Stomach (tissue), 9 donors: Measurements from ENCODE around the gene DDX54. TPM values are rescaled to one million over a fixed set of nuclear protein-coding genes. Genes with fewer than 3 reads are reported as not detected.
A peak's percentile ranks its signal among the peaks of the same experiment; 100 is the strongest.
"Not testable (repeated sequence)": the region's sequence is repeated elsewhere in the genome, so short reads cannot be mapped to it uniquely, and the experiment has no call there.

ENCODE experiments used
- DNase-seq, 2 donors: peaks; one replicate each; pipeline versions ENCODE4 v3.0.0 to v3.0.0-alpha.2; 2013 to 2019
- H3K27ac ChIP-seq, 5 donors: fragments of 200-600 bp in 4 of 5; sonication (generic) in 4 of 5; one replicate each; pipeline ENCODE4 v1.5.1; 2013 to 2019; ENCODE audit warnings: mild to moderate bottlenecking in 1 of 5, moderate library complexity in 1 of 5
- H3K27me3 ChIP-seq, 3 donors: fragments of 200-600 bp; sonication (generic); one replicate each; pipeline ENCODE4 v1.5.1; 2017 to 2019; ENCODE audit warnings: mixed run types in 1 of 3
- H3K36me3 ChIP-seq, 4 donors: fragments of 200-600 bp; sonication (generic); 1 replicate in 3 of 4; 2 replicates in 1 of 4; pipeline ENCODE4 v1.5.1; 2016 to 2019
- H3K4me1 ChIP-seq, 4 donors: fragments of 200-600 bp; sonication (generic); one replicate each; pipeline ENCODE4 v1.5.1; 2016 to 2019
- H3K4me3 ChIP-seq, 4 donors: fragments of 200-600 bp; sonication (generic) in 3 of 4; one replicate each; pipeline ENCODE4 v1.5.1; 2016 to 2019; ENCODE audit warnings: mild to moderate bottlenecking in 1 of 4
- H3K9me3 ChIP-seq, 4 donors: fragments of 200-600 bp; sonication (generic); one replicate each; pipeline ENCODE4 v1.5.1; 2016 to 2019
- EP300 ChIP-seq: sonication (generic); formaldehyde crosslinking; IDR thresholded peaks from one replicate; pipeline ENCODE4 v1.6.1; 2017; ENCODE audit warnings: antibody characterized with exemption
- POLR2A ChIP-seq, 4 donors: fragments of 450-650 bp; IDR thresholded peaks; one replicate each; pipeline ENCODE4 v1.6.1; 2016; ENCODE audit warnings: antibody characterized with exemption in 4 of 4, control low read depth in 2 of 4, mild to moderate bottlenecking in 1 of 4, moderate library complexity in 1 of 4
- POLR2AphosphoS5 ChIP-seq, 3 donors: sonication (generic); formaldehyde crosslinking; IDR thresholded peaks; one replicate each; pipeline ENCODE4 v1.6.1; 2016; ENCODE audit warnings: antibody characterized with exemption in 3 of 3
- WGBS, 5 donors: extraction: QIAGEN DNeasy Blood & Tissue Kit in 3 of 5; methylation state at CpG; one replicate each; pipeline versions ENCODE4 v1.1.5 to v1.1.7; 2013 to 2018; 5-methylcytosine and 5-hydroxymethylcytosine counted together
- intact Hi-C: fragments of 100-400 bp; cut with DNase I; formaldehyde crosslinking; loops from one replicate; pipeline ENCODE4 v1.15.1; 2023; ENCODE audit warnings: low total_unique reads
- polyA plus RNA-seq, 3 donors: library from polyadenylated mRNA; stranded (reverse); fragments of 200-250 nt; gene quantifications; one replicate each; pipeline ENCODE4 v1.2.3, GENCODE V29; 2013
- total RNA-seq, 5 donors: library from RNA; depleted of rRNA; stranded (reverse); fragments of >200 nt; gene quantifications; one replicate each; pipeline versions ENCODE4 v1.1.0 to v1.2.3, GENCODE V29; 2014 to 2016
- TF ChIP-seq, protein P1 (sequence below), 7 experiments: fragments of 450-650 bp in 4 of 7; fragments of 200-600 bp in 3 of 7; sonication (generic) in 3 of 7; IDR thresholded peaks; one replicate each; pipeline ENCODE4 v1.5.1; 2016 to 2019; ENCODE audit warnings: antibody characterized with exemption in 7 of 7, control low read depth in 2 of 7, mild to moderate bottlenecking in 1 of 7
- donor health status: healthy with polysubstance abuse.
- donor health status: Bipolar disorder and iron deficiency.
- donor health status: healthy.

The DDX54 gene
- total and polyA plus RNA-seq, 8 donors: 14.6 to 167 (median 37.9) TPM

GRCh38 chr12:113214895-113215400 is 29.7 kb upstream of the DDX54 start:
- no peaks in the 10 kb centered on the region for H3K27me3 ChIP-seq
- peak in 1 of 2 donors; percentile 44 for DNase-seq
- TF ChIP-seq POLR2AphosphoS5 (IDR thresholded peaks at IDR 0.05) (peak; percentile 19 to 48 (median 47)), POLR2A (IDR thresholded peaks at IDR 0.05) (no peak), EP300 (no peak)
- TF ChIP-seq, protein P1, sequence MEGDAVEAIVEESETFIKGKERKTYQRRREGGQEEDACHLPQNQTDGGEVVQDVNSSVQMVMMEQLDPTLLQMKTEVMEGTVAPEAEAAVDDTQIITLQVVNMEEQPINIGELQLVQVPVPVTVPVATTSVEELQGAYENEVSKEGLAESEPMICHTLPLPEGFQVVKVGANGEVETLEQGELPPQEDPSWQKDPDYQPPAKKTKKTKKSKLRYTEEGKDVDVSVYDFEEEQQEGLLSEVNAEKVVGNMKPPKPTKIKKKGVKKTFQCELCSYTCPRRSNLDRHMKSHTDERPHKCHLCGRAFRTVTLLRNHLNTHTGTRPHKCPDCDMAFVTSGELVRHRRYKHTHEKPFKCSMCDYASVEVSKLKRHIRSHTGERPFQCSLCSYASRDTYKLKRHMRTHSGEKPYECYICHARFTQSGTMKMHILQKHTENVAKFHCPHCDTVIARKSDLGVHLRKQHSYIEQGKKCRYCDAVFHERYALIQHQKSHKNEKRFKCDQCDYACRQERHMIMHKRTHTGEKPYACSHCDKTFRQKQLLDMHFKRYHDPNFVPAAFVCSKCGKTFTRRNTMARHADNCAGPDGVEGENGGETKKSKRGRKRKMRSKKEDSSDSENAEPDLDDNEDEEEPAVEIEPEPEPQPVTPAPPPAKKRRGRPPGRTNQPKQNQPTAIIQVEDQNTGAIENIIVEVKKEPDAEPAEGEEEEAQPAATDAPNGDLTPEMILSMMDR (IDR thresholded peaks at IDR 0.05): no peak
- peak overlapping the region in 3 of 5 donors; percentile 22 to 38 (median 26) for H3K27ac ChIP-seq
- no peaks in the 10 kb centered on the region for H3K9me3 ChIP-seq
- H3K36me3 ChIP-seq: no peaks in the 10 kb centered on the region
- intact Hi-C loops: no loop called here
- 58 to 64% (median 60%) methylated on average over 5 of the region's 5 CpGs for WGBS, 5 donors
- H3K4me1 ChIP-seq: peaks cover 0 to 20% (median 0%) of the 10 kb centered on the region in 4 donors
- H3K4me3 ChIP-seq: no peak overlapping the region

DNA sequence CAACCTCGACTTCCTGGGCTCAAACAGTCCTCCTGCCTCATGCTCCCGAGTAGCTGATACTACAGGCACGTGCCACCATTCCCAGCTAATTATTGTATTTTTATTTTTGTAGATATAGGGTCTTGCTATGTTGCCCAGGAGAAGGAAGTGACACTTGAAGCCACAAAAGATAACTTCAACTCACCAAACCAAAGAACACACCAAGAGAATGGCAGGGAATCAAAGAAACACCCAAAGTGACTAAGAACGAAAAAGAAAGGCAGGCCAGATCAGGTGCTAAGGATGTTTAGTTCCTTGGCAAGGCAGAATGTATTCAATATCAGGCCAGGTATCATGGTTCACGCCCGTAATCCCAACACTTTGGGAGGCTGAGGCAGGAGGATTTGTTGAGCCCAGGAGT is 25.9 kb upstream of the DDX54 start:
- Histone ChIP-seq H3K4me1 (peaks cover 0 to 49% (median 5%) of the 10 kb centered on the region in 4 donors), H3K4me3 (no peak overlapping the region), H3K9me3 (no peaks in the 10 kb centered on the region), H3K27ac (no peak overlapping the region), H3K27me3 (no peaks in the 10 kb centered on the region), H3K36me3 (no peaks in the 10 kb centered on the region)
- DNase-seq: no peak
- TF ChIP-seq, protein P1 (IDR thresholded peaks at IDR 0.05): no peak
- TF ChIP-seq POLR2AphosphoS5 (IDR thresholded peaks at IDR 0.05): no peak
- no peak for TF ChIP-seq POLR2A (IDR thresholded peaks at IDR 0.05)
- TF ChIP-seq EP300: no peak
- intact Hi-C loops: no loop called here
- 79 to 92% (median 86%) methylated on average over 6 of the region's 6 CpGs for WGBS, 5 donors

DNA sequence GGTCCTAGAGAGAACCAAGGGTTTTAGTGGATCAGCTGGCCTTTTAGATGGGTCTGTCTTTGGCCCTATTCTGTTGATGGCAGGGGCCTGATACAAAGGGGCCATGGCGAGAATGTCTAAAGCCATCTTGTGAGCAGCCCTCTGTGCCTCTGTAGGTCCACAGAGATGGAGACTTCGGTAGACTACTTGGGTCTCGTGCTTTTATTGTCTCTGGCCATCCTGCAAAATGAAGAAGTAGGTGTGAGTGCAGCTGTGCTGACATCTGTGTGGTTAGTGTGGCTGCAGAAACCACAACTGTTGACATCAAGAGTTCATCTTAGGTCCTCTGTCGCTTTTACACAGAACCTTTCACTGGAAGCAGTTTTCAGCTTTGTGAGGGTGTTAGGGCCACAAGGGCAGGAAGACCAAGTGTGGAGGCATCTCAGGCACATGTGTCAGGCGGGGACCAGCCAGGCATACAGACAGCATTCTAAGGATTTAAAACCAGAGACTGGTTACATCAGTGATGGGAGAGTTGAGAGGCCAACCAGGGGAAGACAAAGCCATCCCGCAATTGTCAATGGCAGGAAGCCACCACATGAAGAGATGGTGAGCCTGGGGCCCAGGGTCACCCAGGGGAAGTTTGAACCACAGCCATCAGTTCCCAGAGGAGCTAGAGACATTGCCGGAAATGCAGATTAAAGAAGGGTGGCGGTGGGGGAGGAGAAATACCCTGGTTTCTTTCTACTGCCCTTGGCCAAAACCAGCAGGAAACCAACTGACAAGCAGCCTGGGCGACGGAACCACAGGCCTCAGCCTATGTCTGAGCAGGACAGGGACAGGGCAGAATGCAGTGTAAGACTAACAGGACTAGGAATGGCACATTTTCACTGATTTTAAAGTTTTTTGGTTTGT is 23.0 kb upstream of the DDX54 start:
- Histone ChIP-seq H3K9me3 (no peaks in the 10 kb centered on the region), H3K27ac (peak overlapping the region in 4 of 5 donors; percentile 39 to 65 (median 56)), H3K36me3 (no peaks in the 10 kb centered on the region), H3K27me3 (no peaks in the 10 kb centered on the region), H3K4me3 (no peak overlapping the region), H3K4me1 (peaks cover 0 to 41% (median 5%) of the 10 kb centered on the region in 4 donors)
- peak; percentile 35 to 69 for DNase-seq
- TF ChIP-seq POLR2A (IDR thresholded peaks at IDR 0.05) (no peak), EP300 (no peak), POLR2AphosphoS5 (IDR thresholded peaks at IDR 0.05) (no peak)
- TF ChIP-seq, protein P1 (IDR thresholded peaks at IDR 0.05): no peak
- WGBS, 5 donors: 66 to 73% (median 69%) methylated on average over 10 of the region's 10 CpGs
- intact Hi-C loops: no loop called here

DNA sequence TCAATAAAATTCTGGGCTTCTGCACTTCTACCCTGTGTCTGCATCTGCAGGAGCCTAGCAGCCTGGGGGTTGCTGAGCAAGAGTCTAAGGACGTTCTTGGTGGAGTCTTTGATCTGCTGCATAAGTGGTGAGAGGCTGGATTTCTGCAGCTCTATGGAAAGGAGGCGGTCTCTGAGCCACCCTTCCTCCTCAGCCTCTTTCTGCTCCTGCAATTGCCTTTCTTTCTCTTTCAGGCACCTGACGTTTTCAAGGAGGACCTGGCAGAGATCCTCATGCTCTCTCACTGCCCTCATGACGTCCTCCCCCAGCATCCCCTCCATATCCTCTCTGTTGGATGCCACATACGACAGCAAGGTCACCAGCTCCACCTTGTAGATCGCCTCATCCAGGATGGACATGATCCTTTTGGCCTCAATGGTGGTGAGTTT is 22.3 kb upstream of the DDX54 start:
- TF ChIP-seq POLR2A (IDR thresholded peaks at IDR 0.05): no peak
- TF ChIP-seq, protein P1 (IDR thresholded peaks at IDR 0.05): no peak
- no peak for TF ChIP-seq POLR2AphosphoS5 (IDR thresholded peaks at IDR 0.05)
- TF ChIP-seq EP300: no peak
- H3K4me3 ChIP-seq: no peak overlapping the region
- peak overlapping the region in 2 of 5 donors; percentile 51 to 61 for H3K27ac ChIP-seq
- WGBS, 5 donors: 56 to 74% (median 70%) methylated on average over 6 of the region's 6 CpGs
- H3K27me3 ChIP-seq: no peaks in the 10 kb centered on the region
- intact Hi-C loops: no loop called here
- no peak for DNase-seq
- H3K36me3 ChIP-seq: no peaks in the 10 kb centered on the region
- peaks cover 0 to 41% (median 5%) of the 10 kb centered on the region in 4 donors for H3K4me1 ChIP-seq
- H3K9me3 ChIP-seq: no peaks in the 10 kb centered on the region

DNA sequence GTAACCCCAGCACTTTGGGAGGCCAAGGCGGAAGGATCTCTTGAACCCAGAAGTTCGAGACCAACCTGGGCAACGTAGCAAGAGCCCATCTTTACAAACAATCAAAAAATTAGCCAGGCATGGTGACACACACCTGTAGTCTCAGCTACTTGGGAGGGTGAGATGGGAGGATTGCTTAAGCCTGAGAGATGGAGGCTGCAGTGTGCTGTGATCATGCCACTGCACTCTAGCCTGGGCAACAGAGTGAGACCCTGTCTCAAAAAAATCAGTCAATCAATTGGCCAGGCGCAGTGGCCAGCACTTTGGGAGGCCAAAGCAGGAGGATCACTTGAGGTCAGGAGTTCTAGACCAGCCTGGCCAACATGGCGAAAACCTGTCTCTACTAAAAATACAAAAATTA is 21.5 kb upstream of the DDX54 start:
- H3K4me3 ChIP-seq, intact Hi-C loops, H3K27me3 ChIP-seq, DNase-seq, H3K9me3 ChIP-seq, H3K27ac ChIP-seq, H3K36me3 ChIP-seq: not testable (repeated sequence)
- WGBS, 5 donors: 93 to 100% (median 97%) methylated on average over 5 of the region's 5 CpGs
- H3K4me1 ChIP-seq: peaks cover 0 to 41% (median 5%) of the 10 kb centered on the region in 4 donors
